ENCODE measurements around the gene CTSK. TPM values are rescaled to one million over a fixed set of nuclear protein-coding genes. Genes with fewer than 3 reads are reported as not detected.

CTSK gene
- total RNA-seq, 1 experiment from 2014 or later, result 3.5 TPM

DNA sequence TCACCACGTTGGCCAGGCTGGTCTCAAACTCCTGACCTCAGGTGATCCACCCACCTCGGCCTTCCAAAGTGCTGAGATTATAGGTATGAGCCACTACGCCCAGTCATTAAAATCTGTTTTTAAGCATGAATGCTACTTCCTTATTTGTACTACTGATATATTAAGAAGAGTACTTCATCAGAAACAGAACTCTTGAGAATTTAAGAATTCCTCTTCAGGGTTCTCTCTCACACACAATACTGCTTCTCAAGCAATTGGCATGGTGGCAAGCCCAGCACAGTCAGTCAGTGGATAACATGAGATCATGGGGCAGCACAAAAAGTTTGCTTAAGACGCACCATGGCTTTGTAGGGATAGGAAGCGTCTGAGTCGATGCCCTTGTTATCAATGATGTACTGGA lies 56.6 kb downstream of the CTSK start (continued):
- no peak for TF ChIP-seq ZFX (IDR thresholded peaks at IDR 0.05)

DNA sequence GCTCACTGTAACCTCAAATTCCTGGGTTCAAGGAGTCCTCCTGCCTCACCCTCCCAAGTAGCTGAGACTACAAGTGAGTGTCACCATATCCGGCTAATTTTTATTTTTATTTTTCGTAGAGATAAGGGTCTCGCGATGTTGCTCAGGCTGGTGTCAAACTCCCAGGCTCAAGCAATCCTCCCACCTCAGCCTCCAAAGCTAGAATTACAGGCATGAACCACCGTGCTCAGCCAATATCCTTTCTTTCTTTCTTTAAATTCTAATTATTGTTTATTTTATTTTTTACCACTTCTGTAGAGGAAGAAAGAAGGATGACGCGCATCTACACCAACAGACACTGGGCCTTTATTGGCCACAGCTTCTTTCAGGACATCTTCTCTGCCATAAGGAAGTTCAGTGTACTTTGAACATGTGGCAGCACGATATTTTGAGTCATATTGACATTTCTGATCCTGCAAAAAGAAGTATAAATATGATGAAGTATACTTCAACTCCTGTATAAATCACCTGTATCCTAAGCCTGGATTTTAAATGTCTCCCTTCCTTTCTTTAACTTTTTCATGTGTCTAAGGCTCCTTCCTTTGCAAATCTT lies 58.2 kb downstream of the CTSK start:
- no peak for TF ChIP-seq POLR2AphosphoS5 (IDR thresholded peaks at IDR 0.05; ENCODE audit: low read depth, low read length)
- no peak for TF ChIP-seq EZH2phosphoT487 (IDR thresholded peaks at IDR 0.05; ENCODE audit: borderline replicate concordance)
- TF ChIP-seq YY1 (IDR thresholded peaks at IDR 0.05; ENCODE audit: extremely low read depth, insufficient replicate concordance, low read depth, low read length), result no peak
- TF ChIP-seq, protein P1, sequence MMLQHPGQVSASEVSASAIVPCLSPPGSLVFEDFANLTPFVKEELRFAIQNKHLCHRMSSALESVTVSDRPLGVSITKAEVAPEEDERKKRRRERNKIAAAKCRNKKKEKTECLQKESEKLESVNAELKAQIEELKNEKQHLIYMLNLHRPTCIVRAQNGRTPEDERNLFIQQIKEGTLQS (IDR thresholded peaks at IDR 0.05), result no peak
- no peak for TF ChIP-seq RAD21 (IDR thresholded peaks at IDR 0.05; ENCODE audit: low read depth)
- TF ChIP-seq, protein P2, sequence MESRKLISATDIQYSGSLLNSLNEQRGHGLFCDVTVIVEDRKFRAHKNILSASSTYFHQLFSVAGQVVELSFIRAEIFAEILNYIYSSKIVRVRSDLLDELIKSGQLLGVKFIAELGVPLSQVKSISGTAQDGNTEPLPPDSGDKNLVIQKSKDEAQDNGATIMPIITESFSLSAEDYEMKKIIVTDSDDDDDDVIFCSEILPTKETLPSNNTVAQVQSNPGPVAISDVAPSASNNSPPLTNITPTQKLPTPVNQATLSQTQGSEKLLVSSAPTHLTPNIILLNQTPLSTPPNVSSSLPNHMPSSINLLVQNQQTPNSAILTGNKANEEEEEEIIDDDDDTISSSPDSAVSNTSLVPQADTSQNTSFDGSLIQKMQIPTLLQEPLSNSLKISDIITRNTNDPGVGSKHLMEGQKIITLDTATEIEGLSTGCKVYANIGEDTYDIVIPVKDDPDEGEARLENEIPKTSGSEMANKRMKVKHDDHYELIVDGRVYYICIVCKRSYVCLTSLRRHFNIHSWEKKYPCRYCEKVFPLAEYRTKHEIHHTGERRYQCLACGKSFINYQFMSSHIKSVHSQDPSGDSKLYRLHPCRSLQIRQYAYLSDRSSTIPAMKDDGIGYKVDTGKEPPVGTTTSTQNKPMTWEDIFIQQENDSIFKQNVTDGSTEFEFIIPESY (IDR thresholded peaks at IDR 0.05; ENCODE audit: extremely low read depth, insufficient replicate concordance, low read length), result no peak
- TF ChIP-seq ZNF274 (IDR thresholded peaks at IDR 0.05; ENCODE audit: low read depth, low read length), result no peak
- no peak for TF ChIP-seq EZH2 (IDR thresholded peaks at IDR 0.05)
- no peak for TF ChIP-seq ELF1 (IDR thresholded peaks at IDR 0.05; ENCODE audit: borderline replicate concordance, low read depth)
- TF ChIP-seq CBX3 (IDR thresholded peaks at IDR 0.05; ENCODE audit: low read depth), result no peak
- ATAC-seq (no peak), DNase-seq (ENCODE audit: low read depth, low spot score) (no peak)
- Histone ChIP-seq H3K27ac (ENCODE audit: low read depth, low read length) (no peak overlapping the region), H3K9me3 (ENCODE audit: control insufficient read depth in 1 of 2, insufficient read depth in 1 of 2, low read depth in 1 of 2, low read length in 2 of 2) (no peaks in the 10 kb centered on the region), H3K4me3 (replicated peaks in 1 of 2; ENCODE audit: low read depth in 1 of 2, low read length in 2 of 2) (no peak overlapping the region), H3K79me2 (ENCODE audit: insufficient read depth, low read length) (no peaks in the 10 kb centered on the region), H3K27me3 (ENCODE audit: insufficient read depth, low read length) (no peaks in the 10 kb centered on the region), H3K9me2 (ENCODE audit: insufficient read depth) (no peaks in the 10 kb centered on the region), H3K9ac (ENCODE audit: low read length) (no peak overlapping the region), H4K20me1 (ENCODE audit: insufficient read depth) (no peaks in the 10 kb centered on the region), H3K4me1 (ENCODE audit: control insufficient read depth in 1 of 2, insufficient read depth in 2 of 2, low read length in 2 of 2) (peaks cover 0 to 7% of the 10 kb centered on the region in 2 experiments; a peak in 2 of 4 replicates), H3K4me2 (ENCODE audit: low read length) (no peak overlapping the region), H2AFZ (ENCODE audit: low read depth, low read length, poor library complexity, severe bottlenecking) (no peak overlapping the region), H3K36me3 (ENCODE audit: control insufficient read depth in 1 of 2, insufficient read depth in 2 of 2, low read length in 2 of 2) (no peaks in the 10 kb centered on the region)
- intact Hi-C loops (cut with micrococcal nuclease), result no loop called here
- RAD21 ChIA-PET (ENCODE audit: low non-redundant PET in 1 of 2, low total read pairs in 2 of 2, uncharacterized antibody in 2 of 2, unreplicated experiment in 2 of 2), result no interaction called here
- CTCF ChIA-PET, result no interaction called here
- BruUV-seq (replicated peaks), result no TSS peak
- POLR2A ChIA-PET, result no interaction called here
